ENCODE data around the gene SPATA9.

The SPATA9 gene

DNA sequence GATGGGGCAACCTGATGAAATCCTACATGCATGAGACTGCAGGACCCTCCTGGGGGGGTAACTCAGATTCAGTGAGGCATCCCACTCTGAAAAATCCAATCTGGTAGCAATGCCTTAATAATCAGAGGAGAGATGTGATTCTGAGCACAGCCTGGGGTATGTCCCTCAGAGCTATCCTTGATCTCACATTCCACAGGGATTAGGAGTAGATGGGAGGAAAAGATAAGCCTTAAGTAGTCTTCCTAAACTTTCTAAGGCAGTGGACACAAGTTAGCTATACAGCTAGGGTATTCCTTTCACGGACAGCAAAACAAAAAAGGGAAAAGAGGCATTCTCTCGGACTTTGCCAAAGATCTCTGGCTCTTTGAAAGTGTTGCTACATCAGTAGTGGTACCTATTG lies 3.9 kb upstream of the SPATA9 start:
- no peak for DNase-seq

GRCh38 chr5:95684361-95684760 lies 1.6 kb upstream of the SPATA9 start:
- no peak for DNase-seq

DNA sequence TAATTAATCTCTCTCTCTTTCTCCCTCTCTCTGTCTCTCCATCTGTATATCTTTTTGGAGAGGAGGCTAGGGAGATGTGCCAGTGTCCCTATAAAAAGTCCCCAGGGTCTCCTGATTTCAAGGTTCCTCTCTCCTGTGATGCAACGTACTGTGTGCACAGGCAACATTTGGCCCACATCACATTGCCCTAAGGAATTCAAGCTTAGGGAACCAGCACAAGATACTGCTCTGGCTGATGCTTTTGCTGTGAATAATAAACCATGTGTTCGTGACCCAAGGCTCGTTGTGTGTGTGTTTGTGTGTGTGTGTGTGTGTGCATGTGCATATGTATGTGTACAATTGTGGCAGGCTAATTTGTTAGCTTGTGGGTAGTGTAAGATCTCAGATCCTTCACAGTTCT lies 9.7 kb downstream of the SPATA9 start:
- no peak for DNase-seq

DNA sequence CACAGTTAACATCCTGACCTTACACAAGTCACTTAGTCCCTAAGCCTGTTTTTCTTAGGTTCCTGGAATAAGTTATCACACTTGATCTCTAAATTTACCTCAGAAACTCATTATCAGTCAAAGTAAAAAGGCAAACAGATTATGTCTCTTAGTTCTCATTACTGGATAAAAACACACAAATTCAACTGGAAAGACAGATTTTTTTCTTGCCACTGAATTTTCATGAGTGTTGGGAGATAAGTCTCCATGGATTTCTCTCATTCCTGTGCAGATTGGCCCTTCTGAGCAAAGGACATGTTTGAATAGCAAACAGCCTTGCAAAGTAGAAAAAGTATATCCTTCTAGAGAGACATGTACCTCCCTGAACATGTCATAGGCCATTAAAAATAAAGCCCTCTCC lies 10.2 kb downstream of the SPATA9 start:
- DNase-seq, result no peak

DNA sequence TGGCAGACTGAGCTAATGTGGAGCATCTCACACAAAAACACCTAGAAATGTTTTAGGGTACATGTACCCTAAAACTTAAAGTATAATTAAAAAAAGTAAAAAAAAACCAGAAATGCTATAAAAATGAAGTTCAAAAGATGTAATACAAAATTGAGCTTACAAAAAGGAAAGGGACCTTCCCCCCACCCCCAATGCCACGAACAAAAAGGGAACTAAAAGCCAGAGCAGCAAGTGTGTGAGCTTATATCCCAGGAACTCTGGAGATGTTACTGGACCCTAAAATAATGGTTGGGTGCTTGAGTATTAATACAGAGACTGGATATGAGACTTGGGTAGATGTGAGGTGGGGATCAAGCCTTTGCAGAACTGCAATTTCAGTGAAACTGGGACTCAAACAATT lies 11.0 kb downstream of the SPATA9 start:
- DNase-seq, result no peak

DNA sequence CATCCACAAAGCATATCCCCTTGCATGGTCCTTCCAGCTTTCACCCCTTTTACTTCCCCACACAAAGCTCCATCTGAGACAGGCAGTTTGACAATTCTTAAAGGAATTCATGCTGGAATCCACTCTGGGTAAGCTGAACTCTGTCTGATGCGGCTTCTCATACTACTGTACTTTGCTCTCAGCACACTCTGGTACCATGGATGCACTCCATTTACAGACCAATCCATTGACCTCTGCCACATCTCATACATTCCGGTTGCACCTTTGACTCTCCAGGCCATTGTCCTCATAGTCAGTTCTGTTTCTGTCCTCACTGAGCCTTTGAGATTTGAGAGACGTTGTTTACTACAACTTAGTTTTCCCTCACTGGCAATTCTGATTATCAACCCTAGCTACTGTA lies 12.2 kb downstream of the SPATA9 start:
- no peak for DNase-seq

GRCh38 chr5:95669985-95670384 lies 12.8 kb downstream of the SPATA9 start:
- no peak for DNase-seq

DNA sequence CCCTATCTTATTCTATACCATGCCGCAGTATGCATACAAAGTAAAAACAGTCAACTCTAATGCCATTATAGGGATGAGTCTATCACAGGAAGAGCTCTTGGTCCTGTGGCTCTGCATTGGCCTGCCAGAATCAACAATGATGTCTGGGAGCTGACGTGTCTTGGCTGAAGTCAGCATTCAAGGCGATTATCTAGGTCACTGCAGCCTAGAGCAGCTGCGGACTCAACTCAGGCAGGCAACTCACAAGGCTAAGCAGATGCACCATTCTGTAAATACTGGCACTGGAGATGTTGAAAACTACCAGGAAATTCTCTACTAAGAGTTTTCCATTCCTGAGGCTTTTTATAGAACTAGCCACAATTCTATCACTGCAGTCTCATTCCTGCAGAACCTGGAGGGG lies 13.3 kb downstream of the SPATA9 start:
- DNase-seq, result peak in 27 of 56 donors; percentile 2 to 62 (median 9)

DNA sequence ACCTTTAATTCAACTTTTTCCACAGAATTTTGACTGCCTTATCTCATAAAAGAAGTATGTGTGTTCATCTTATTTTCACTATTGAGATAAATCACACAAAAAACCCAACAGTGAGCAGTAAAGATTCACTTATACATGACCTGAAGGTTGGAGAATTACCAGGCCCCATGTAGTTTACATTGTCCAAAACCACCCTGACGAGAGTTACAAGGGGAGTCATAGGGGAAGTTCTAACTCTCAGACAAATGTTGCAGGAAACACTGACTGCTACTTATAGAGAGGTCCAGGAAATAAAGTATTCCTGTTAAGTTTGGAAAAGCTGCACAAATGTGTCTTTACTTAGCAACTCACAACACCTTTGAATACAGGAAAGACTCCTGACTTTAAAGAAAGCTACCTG lies 14.1 kb downstream of the SPATA9 start:
- DNase-seq, result no peak

GRCh38 chr5:95668216-95668615 lies 14.6 kb downstream of the SPATA9 start:
- DNase-seq, result no peak

- no peak for DNase-seq
These were observed 15.1 kb downstream of the SPATA9 start for GRCh38 chr5:95667678-95668077.

GRCh38 chr5:95667061-95667618 lies 15.7 kb downstream of the SPATA9 start:
- DNase-seq, result peak in 1 of 56 donors; percentile 1

DNA sequence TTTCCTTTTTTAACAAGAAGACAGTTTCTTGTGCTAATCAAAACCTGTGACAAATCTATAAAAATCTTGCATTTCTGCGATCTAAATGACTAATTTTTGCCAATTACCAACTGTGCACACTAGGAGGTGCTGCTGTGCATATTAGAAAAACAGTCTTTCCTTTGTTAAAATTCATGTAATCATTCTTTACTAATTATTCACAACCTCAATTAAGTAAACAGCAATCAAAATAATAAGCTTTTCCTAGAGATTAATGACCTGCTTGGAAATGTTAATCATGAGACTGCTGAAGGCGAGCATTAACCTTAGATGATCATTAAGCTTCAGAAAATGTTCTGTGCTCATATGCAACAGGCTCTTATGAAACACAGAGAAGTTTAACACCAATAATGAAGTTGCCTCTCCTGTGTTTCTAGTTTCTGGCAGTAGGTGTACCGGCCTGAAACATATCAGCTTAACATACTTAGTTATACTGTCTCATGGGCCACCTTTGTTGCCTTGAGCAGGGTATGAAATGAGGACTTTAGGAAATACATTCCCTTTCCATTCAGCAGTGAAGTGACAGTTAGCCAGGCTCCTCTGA lies 18.5 kb downstream of the SPATA9 start:
- DNase-seq, result peak in 7 of 56 donors; percentile 3 to 63 (median 10)

GRCh38 chr5:95662946-95663345 lies 19.8 kb downstream of the SPATA9 start:
- no peak for DNase-seq

- no peak for DNase-seq
These were observed 22.7 kb downstream of the SPATA9 start for GRCh38 chr5:95660060-95660459.

DNA sequence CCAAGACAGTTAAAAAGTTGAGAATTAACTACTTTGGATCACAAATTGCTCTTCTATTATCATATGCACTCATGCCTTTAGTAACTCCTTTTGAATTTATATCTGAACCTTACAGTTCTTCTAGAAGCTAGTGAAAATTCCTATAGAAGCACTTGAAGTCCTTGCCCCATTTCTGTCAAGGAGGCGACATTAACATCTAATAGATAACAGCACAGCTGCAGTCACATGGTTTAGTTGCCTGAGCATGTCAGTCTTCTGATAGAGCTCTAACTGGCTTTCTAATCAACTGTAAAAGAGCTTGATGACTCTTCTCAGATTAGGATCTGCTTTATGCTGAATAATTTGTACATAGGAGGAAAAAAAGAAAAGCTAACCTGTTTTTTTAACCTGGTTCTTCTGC lies 27.2 kb downstream of the SPATA9 start:
- no peak for DNase-seq

DNA sequence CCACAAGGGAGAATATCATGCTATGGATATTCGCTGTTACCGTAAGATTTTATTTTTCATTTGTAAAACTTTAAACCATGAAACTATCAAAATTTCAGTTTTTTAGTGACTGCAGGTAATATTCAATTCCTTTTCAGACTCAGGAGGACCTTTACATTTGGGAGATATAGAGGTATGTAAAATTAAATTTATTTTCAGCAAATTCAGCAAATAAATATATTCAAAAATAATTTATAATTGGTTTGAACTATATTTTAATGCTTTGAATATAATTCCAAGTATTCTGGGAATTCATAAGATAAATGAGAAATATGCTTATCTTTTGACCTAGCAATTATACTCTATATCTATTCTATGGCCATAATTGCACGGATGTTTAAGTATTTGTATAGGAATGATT lies 28.6 kb downstream of the SPATA9 start:
- no peak for DNase-seq

DNA sequence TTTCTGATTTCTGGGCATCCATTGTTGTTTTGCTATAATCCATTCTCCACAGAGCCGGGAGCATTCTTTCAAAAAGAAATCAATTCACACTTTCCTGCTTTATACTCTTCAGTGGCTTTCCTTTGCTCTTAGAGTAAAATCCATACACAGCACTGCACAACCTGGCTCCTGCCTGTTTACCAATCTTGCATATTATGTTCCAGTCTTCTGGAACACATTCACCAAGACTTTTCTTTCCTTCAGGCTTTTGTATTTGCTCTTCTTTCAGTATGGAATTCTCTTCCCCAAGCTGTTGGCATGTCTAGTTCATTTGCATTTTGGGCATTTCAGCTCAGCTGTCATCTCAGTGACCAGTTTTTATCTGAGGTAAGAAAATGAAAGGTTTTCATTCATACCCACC lies 29.9 kb downstream of the SPATA9 start:
- DNase-seq, result no peak

DNA sequence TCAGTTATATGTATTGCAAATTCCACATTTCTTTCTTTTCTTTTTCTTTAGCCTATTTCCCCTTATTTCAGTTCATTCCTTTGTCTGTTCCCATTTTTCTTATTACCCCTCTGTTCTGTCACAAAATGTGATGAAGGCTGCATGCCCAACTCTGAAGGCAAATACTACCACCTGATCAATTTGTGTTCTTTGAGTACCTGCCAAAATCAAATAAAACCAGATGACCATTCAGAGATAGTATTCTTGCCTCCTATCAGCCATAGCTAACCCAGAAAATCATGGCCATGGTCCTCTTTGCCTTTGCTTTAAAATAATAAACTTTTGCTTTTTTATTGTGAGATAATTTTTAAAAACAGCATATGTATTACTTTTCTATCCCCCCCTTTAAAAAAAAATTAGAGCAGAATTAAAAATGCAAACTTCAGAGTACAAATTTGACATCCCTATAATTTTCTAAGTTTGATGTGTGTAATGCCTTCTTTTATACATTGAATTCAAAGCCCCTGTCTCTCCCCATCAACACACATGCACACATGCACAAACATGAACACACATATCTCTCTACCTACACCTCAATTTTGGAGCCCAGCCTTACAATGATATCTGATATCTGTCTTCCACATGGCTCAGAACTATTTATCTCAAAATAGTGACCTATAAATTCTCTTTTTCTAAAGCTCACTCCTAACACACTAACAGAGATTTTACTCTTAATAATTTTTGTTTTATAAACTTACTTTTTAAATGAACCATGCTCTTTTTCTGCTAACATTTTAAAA lies 32.8 kb downstream of the SPATA9 start:
- DNase-seq, result no peak

DNA sequence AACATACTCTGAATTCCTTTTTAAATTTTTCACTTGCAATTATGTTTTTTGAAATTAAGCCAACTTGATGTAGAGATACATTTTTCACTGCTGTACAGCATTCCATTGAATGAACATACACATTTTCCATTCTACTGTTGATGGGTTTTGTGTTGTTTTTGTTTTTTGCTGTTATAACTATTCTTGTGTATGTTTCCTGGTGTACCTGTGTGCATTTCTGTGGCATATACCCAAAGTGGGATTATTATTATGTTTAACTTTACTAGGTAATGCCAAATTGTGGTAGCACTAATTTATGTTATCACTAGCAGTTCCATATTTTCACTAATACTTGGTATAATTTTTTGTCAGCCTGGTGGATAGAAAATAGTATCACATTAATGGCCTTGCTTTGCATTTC lies 33.5 kb downstream of the SPATA9 start:
- DNase-seq, result no peak

DNA sequence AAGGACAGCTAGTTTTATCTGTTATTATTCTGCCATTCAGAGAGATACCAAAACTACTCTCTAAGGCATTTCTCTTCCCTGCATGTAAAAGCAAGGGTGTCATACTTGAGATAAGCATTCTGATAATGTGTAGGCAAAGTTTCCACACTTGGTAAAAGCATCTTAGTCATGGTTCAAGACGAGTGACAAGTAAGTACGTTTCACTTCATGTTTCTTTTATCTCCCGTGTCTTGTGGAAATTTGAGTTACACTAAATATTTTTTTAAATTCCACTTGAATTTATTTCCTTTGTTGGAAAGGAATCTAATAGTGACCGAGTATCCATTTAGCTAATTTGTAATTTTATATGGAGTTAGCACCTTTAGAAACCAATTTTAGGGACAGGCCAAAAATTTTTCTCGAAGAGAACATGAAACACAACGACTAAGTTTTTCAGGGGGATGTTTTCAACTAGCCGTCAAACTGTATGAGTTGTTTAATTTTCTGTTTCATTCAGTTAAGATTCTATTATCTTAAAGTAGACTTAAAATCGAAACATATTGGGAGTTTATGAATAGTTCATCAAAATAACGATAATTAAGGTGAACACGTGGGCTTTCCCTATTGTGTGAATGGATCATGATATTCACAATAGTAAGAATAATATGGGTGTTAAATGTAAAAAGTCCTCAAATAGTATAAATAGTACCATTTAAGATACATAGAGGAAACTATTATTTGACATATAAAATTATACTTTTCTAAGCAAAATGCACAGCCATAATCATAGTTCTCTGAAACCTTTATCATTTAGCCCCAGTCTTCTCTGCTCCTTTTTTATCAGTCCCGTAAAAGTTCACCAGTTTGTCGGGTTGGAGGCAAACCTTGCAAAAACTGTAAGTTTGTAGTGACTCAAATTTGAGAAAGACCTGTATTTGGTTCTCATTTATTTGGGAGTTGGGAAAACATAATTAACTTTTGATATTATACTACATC lies 34.6 kb downstream of the SPATA9 start:
- DNase-seq, result no peak

All from amygdala (tissue), 56 donors.